H1 (cell line): ENCODE results near the gene TOMM6.

Experiments used
- BRCA1 ChIP-seq: IDR thresholded peaks from 2 replicates; pipeline ENCODE4 v1.6.1; 2012; ENCODE audit warnings: low read depth, low read length, improper control_type of control experiment
- CEBPB ChIP-seq: IDR thresholded peaks from 2 replicates; pipeline ENCODE4 v1.6.1; 2012; ENCODE audit warnings: low read depth, low read length
- CTCF ChIP-seq, 3 experiments: IDR thresholded peaks; 1 replicate in 2 of 3; 2 replicates in 1 of 3; pipeline versions ENCODE4 v1.5.1 to v1.6.1; 2011; ENCODE audit warnings: low read length in 3 of 3, mild to moderate bottlenecking in 3 of 3, inconsistent platforms in 2 of 3, low read depth in 1 of 3, moderate library complexity in 1 of 3; ENCODE audit not compliant: insufficient read depth in 1 of 3; ENCODE audit errors: control extremely low read depth in 1 of 3
- E2F6 ChIP-seq: IDR thresholded peaks from 2 replicates; pipeline ENCODE4 v1.6.1; 2012; ENCODE audit warnings: inconsistent platforms
- EZH2 ChIP-seq: fragments of 200-600 bp; sonication (generic); IDR thresholded peaks from 2 replicates; pipeline ENCODE4 v1.7.1; 2012; ENCODE audit warnings: low read depth, mild to moderate bottlenecking, moderate library complexity, low read length, inconsistent platforms; ENCODE audit not compliant: severe bottlenecking
- MAX ChIP-seq: IDR thresholded peaks from 2 replicates; pipeline ENCODE4 v1.6.1; 2012; ENCODE audit warnings: inconsistent platforms
- POLR2A ChIP-seq, 2 experiments: IDR thresholded peaks; 1 replicate in 1 of 2; 2 replicates in 1 of 2; pipeline ENCODE4 v1.6.1; 2011; ENCODE audit warnings: low read depth in 2 of 2, low read length in 2 of 2, mild to moderate bottlenecking in 2 of 2; ENCODE audit errors: control extremely low read depth in 1 of 2
- RNF2 ChIP-seq: fragments of 200-900, 300-1000 bp; sonication (generic); IDR thresholded peaks from 2 replicates; pipeline ENCODE4 v1.7.1; 2016; ENCODE audit warnings: borderline replicate concordance, low read depth, mild to moderate bottlenecking, antibody characterized with exemption, low read length; ENCODE audit not compliant: poor library complexity, severe bottlenecking; ENCODE audit errors: missing control alignments
- SIN3A ChIP-seq, 2 experiments: IDR thresholded peaks in 1 of 2; conservative IDR thresholded peaks in 1 of 2; 2 replicates each; pipeline ENCODE4 v1.6.1; 2011 to 2012; ENCODE audit warnings: low read length in 2 of 2, improper control_type of control experiment in 1 of 2, low read depth in 1 of 2, mild to moderate bottlenecking in 1 of 2
- SUZ12 ChIP-seq: fragments of 200-600 bp; sonication (generic); IDR thresholded peaks from 2 replicates; pipeline ENCODE4 v1.6.1; 2012; ENCODE audit warnings: mild to moderate bottlenecking, inconsistent platforms, low read length, moderate library complexity, mixed read lengths
- TAF1 ChIP-seq: IDR thresholded peaks from 2 replicates; pipeline ENCODE4 v1.6.1; 2011; ENCODE audit warnings: mild to moderate bottlenecking, low read depth, low read length
- TCF12 ChIP-seq: IDR thresholded peaks from 2 replicates; pipeline ENCODE4 v1.6.1; 2011; ENCODE audit warnings: low read depth, mild to moderate bottlenecking, low read length
- YY1 ChIP-seq: IDR thresholded peaks from 2 replicates; pipeline ENCODE4 v1.6.1; 2011; ENCODE audit warnings: low read depth, mild to moderate bottlenecking, low read length

- TF ChIP-seq TAF1 (no peak), EZH2 (no peak), CTCF (IDR thresholded peaks at IDR 0.05; ENCODE audit: control extremely low read depth in 1 of 3, insufficient read depth in 1 of 3, low read depth in 1 of 3, low read length in 3 of 3) (no peak), MAX (no peak), CEBPB (no peak), TCF12 (no peak), BRCA1 (no peak), RNF2 (no peak), POLR2A (IDR thresholded peaks at IDR 0.05; ENCODE audit: control extremely low read depth in 1 of 2, low read depth in 2 of 2, low read length in 2 of 2) (no peak), E2F6 (no peak), SUZ12 (no peak), SIN3A (conservative IDR thresholded peaks at IDR 0.05 in 1 of 2, IDR thresholded peaks at IDR 0.05 in 1 of 2; ENCODE audit: low read depth in 1 of 2, low read length in 2 of 2) (no peak), YY1 (no peak)
Measured at GRCh38 chr6:41767112-41767833, 20.2 kb upstream of the TOMM6 start.
